ENCODE measurements around the gene RPS27.

DNA sequence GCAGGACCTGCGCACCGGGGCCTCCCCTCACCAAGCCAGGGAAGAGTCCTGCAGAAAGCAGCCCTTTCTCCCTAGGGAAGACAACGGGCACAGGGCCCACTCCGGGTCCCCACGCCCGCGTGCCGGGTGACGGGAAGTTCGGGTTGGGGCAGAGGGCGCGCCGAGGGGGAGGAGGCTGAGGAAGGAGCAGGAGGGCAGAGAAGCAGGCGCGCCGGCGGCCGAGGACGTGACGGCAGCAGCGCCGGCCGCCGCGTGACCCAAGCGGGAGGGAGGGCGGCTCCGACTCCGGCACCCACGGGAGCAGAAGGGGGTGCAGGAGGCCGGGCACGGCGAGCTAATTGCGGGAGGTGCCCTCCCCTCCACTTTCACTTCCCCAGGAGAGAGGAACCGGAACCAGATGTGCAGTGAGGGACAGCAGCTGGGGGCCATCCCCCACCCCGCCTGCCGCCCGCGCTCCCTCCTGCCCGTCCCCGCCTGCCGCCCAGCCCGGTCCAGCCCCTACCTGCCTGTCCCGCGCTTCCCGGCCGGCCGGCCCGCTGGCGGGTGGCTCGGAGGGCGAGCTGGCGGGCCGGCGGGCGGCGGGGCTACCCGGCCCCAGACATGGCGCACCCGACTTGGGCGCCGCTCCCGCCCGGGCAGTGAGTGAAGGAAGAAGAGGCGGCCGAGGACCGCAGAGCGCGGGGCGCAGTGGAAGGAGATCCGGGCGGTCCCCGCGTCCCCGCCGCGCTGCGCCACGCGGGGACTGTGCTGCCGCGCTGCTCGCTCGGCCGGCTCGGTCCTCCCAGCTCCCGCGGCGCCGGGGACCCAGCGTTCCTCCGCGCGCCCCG is 44.6 kb upstream of the RPS27 start:
- TF ChIP-seq, protein P1, sequence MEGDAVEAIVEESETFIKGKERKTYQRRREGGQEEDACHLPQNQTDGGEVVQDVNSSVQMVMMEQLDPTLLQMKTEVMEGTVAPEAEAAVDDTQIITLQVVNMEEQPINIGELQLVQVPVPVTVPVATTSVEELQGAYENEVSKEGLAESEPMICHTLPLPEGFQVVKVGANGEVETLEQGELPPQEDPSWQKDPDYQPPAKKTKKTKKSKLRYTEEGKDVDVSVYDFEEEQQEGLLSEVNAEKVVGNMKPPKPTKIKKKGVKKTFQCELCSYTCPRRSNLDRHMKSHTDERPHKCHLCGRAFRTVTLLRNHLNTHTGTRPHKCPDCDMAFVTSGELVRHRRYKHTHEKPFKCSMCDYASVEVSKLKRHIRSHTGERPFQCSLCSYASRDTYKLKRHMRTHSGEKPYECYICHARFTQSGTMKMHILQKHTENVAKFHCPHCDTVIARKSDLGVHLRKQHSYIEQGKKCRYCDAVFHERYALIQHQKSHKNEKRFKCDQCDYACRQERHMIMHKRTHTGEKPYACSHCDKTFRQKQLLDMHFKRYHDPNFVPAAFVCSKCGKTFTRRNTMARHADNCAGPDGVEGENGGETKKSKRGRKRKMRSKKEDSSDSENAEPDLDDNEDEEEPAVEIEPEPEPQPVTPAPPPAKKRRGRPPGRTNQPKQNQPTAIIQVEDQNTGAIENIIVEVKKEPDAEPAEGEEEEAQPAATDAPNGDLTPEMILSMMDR (IDR thresholded peaks at IDR 0.05): no peak
- peak in 1 of 2 donors; percentile 69 for TF ChIP-seq POLR2A (IDR thresholded peaks at IDR 0.05)

Measured in thyroid gland (tissue), 4 donors.